ENCODE results near the gene HIF1A. TPM values are rescaled to one million over a fixed set of nuclear protein-coding genes. Genes with fewer than 3 reads are reported as not detected.

HIF1A gene
- total RNA-seq, 1 experiment from 2014 or later = 163 TPM

GRCh38 chr14:61662437-61663311, 32.6 kb upstream of the HIF1A start:
- Histone ChIP-seq H3K36me3 (no peaks in the 10 kb centered on the region), H3K4me3 (no peak overlapping the region), H3K9me3 (replicated peaks) (no peaks in the 10 kb centered on the region), H3K4me1 (no peaks in the 10 kb centered on the region), H3K27me3 (no peaks in the 10 kb centered on the region), H3K27ac (no peak overlapping the region)
- peak in 1 of 2 experiments; percentile 28 for DNase-seq

- Histone ChIP-seq H3K27me3 (no peaks in the 10 kb centered on the region), H3K9me3 (replicated peaks) (no peaks in the 10 kb centered on the region), H3K27ac (no peak overlapping the region), H3K36me3 (no peaks in the 10 kb centered on the region), H3K4me3 (no peak overlapping the region), H3K4me1 (no peaks in the 10 kb centered on the region)
- DNase-seq = no peak
These were observed 31.9 kb upstream of the HIF1A start for GRCh38 chr14:61663312-61663979.

GRCh38 chr14:61668282-61668681, 27.0 kb upstream of the HIF1A start:
- Histone ChIP-seq H3K36me3 (no peaks in the 10 kb centered on the region), H3K27me3 (no peaks in the 10 kb centered on the region), H3K9me3 (replicated peaks) (no peaks in the 10 kb centered on the region), H3K27ac (no peak overlapping the region), H3K4me1 (no peaks in the 10 kb centered on the region), H3K4me3 (no peak overlapping the region)
- no peak for DNase-seq

GRCh38 chr14:61670576-61670975, 24.7 kb upstream of the HIF1A start:
- H3K27ac ChIP-seq = no peak overlapping the region
- H3K4me1 ChIP-seq = 0 out of 2 replicates have a peak, but pooled peaks cover 1% of the 10 kb centered on the region
- no peak for DNase-seq
- H3K27me3 ChIP-seq = no peaks in the 10 kb centered on the region
- no peak overlapping the region for H3K4me3 ChIP-seq
- no peaks in the 10 kb centered on the region for H3K9me3 ChIP-seq (replicated peaks)
- H3K36me3 ChIP-seq = no peaks in the 10 kb centered on the region

GRCh38 chr14:61671082-61671481, 24.2 kb upstream of the HIF1A start:
- Histone ChIP-seq H3K27me3 (no peaks in the 10 kb centered on the region), H3K27ac (no peak overlapping the region), H3K4me3 (no peak overlapping the region), H3K36me3 (no peaks in the 10 kb centered on the region), H3K4me1 (0 out of 2 replicates have a peak, but pooled peaks cover 2% of the 10 kb centered on the region), H3K9me3 (replicated peaks) (no peaks in the 10 kb centered on the region)
- DNase-seq = no peak

GRCh38 chr14:61672796-61673195, 22.5 kb upstream of the HIF1A start:
- Histone ChIP-seq H3K36me3 (no peaks in the 10 kb centered on the region), H3K27me3 (no peaks in the 10 kb centered on the region), H3K4me3 (no peak overlapping the region), H3K9me3 (replicated peaks) (no peaks in the 10 kb centered on the region), H3K27ac (no peak overlapping the region), H3K4me1 (peaks cover 2% of the 10 kb centered on the region; the same call in 1 of the 2 replicates)
- no peak for DNase-seq

GRCh38 chr14:61673305-61673704, 22.0 kb upstream of the HIF1A start:
- no peaks in the 10 kb centered on the region for H3K27me3 ChIP-seq
- peaks cover 7% of the 10 kb centered on the region for H3K4me1 ChIP-seq
- H3K9me3 ChIP-seq (replicated peaks) = no peaks in the 10 kb centered on the region
- H3K36me3 ChIP-seq = no peaks in the 10 kb centered on the region
- no peak overlapping the region for H3K4me3 ChIP-seq
- DNase-seq = no peak
- no peak overlapping the region for H3K27ac ChIP-seq

GRCh38 chr14:61675291-61675690, 20.0 kb upstream of the HIF1A start:
- Histone ChIP-seq H3K27me3 (no peaks in the 10 kb centered on the region), H3K27ac (no peak overlapping the region), H3K36me3 (no peaks in the 10 kb centered on the region), H3K4me1 (peaks cover 17% of the 10 kb centered on the region), H3K4me3 (no peak overlapping the region), H3K9me3 (replicated peaks) (no peaks in the 10 kb centered on the region)
- no peak for DNase-seq

GRCh38 chr14:61677479-61677878, 17.8 kb upstream of the HIF1A start:
- Histone ChIP-seq H3K9me3 (replicated peaks) (no peaks in the 10 kb centered on the region), H3K27ac (no peak overlapping the region), H3K4me3 (no peak overlapping the region), H3K36me3 (no peaks in the 10 kb centered on the region), H3K27me3 (no peaks in the 10 kb centered on the region), H3K4me1 (peaks cover 17% of the 10 kb centered on the region)
- DNase-seq = no peak

- H3K4me1 ChIP-seq = peaks cover 17% of the 10 kb centered on the region
- no peaks in the 10 kb centered on the region for H3K36me3 ChIP-seq
- no peak overlapping the region for H3K4me3 ChIP-seq
- no peaks in the 10 kb centered on the region for H3K27me3 ChIP-seq
- peak; percentile 85 to 89 for DNase-seq
- H3K9me3 ChIP-seq (replicated peaks) = no peaks in the 10 kb centered on the region
- H3K27ac ChIP-seq = peak overlapping the region; percentile 24
These were observed 16.3 kb upstream of the HIF1A start for GRCh38 chr14:61678975-61679374.

- no peaks in the 10 kb centered on the region for H3K9me3 ChIP-seq (replicated peaks)
- peaks cover 15% of the 10 kb centered on the region for H3K4me1 ChIP-seq
- H3K27ac ChIP-seq = no peak overlapping the region
- no peak overlapping the region for H3K4me3 ChIP-seq
- no peaks in the 10 kb centered on the region for H3K27me3 ChIP-seq
- no peaks in the 10 kb centered on the region for H3K36me3 ChIP-seq
- no peak for DNase-seq
These were observed 13.9 kb upstream of the HIF1A start for GRCh38 chr14:61681413-61681812.

- Histone ChIP-seq H3K4me1 (peaks cover 12% of the 10 kb centered on the region), H3K4me3 (no peak overlapping the region), H3K27me3 (no peaks in the 10 kb centered on the region), H3K36me3 (no peaks in the 10 kb centered on the region), H3K9me3 (replicated peaks) (peaks cover 6% of the 10 kb centered on the region; the same call in 1 of the 2 replicates), H3K27ac (no peak overlapping the region)
- no peak for DNase-seq
These were observed 12.2 kb upstream of the HIF1A start for GRCh38 chr14:61683108-61683507.

- no peaks in the 10 kb centered on the region for H3K36me3 ChIP-seq
These were observed 5.3 kb upstream of the HIF1A start for GRCh38 chr14:61690039-61690438.

GRCh38 chr14:61690982-61691381, 4.3 kb upstream of the HIF1A start:
- Histone ChIP-seq H3K27me3 (no peaks in the 10 kb centered on the region), H3K4me3 (no peak overlapping the region), H3K36me3 (no peaks in the 10 kb centered on the region), H3K27ac (no peak overlapping the region), H3K4me1 (peaks cover 3% of the 10 kb centered on the region; the same call in 1 of the 2 replicates), H3K9me3 (replicated peaks) (peaks cover 6% of the 10 kb centered on the region; the same call in 1 of the 2 replicates)
- no peak for DNase-seq

More at GRCh38 chr14:61690039-61690438, 5.3 kb upstream of the HIF1A start:
- Histone ChIP-seq H3K4me3 (no peak overlapping the region), H3K4me1 (peaks cover 3% of the 10 kb centered on the region; the same call in 1 of the 2 replicates), H3K27ac (no peak overlapping the region), H3K9me3 (replicated peaks) (peaks cover 6% of the 10 kb centered on the region; the same call in 1 of the 2 replicates), H3K27me3 (no peaks in the 10 kb centered on the region)
- no peak for DNase-seq

- Histone ChIP-seq H3K27me3 (no peaks in the 10 kb centered on the region), H3K27ac (no peak overlapping the region), H3K9me3 (replicated peaks) (peaks cover 6% of the 10 kb centered on the region; the same call in 1 of the 2 replicates), H3K4me1 (peaks cover 3% of the 10 kb centered on the region; the same call in 1 of the 2 replicates), H3K36me3 (no peaks in the 10 kb centered on the region), H3K4me3 (no peak overlapping the region)
- no peak for DNase-seq
These were observed 3.8 kb upstream of the HIF1A start for GRCh38 chr14:61691495-61691894.

All from SJCRH30 (cell line).